ENCODE measurements around the gene JCHAIN. TPM values are rescaled to one million over a fixed set of nuclear protein-coding genes. Genes with fewer than 3 reads are reported as not detected.

JCHAIN gene
- total RNA-seq, 2 experiments from 2014 or later: not detected

- Mint-ChIP-seq H3K9me3 (no peaks in the 10 kb centered on the region), H3K27ac (peak overlapping the region; percentile 88), H3K4me1 (ENCODE audit: low read depth) (peaks cover 30% of the 10 kb centered on the region), H3K36me3 (ENCODE audit: low read depth) (no peaks in the 10 kb centered on the region), H3K27me3 (no peaks in the 10 kb centered on the region), H3K4me3 (peak overlapping the region; percentile 84)
- POLR2A ChIA-PET: interaction anchor here (1.0 to 4.9 kb wide), 5 partner anchors 16 to 133 kb away, joined by 3 to 40 read pairs (median 7); partner anchors contain the start of genes GRSF1 and UTP3
- no peak for TF ChIP-seq CTCF (IDR thresholded peaks at IDR 0.05)
- CTCF ChIA-PET: interaction anchor here (0.7 to 7.7 kb wide), 8 partner anchors 16 to 305 kb away, joined by 3 to 79 read pairs (median 5); partner anchors contain the start of gene UTP3
- ATAC-seq (no peak), DNase-seq (no peak)
- intact Hi-C loops (cut with micrococcal nuclease): loop anchor here (5.0 kb wide), 1 partner anchor 131 kb away; the partner anchor contains the start of gene GRSF1
Observed at GRCh38 chr4:70706516-70706915, 40.2 kb upstream of the JCHAIN start.

GRCh38 chr4:70706044-70706461 is 39.7 kb upstream of the JCHAIN start:
- Mint-ChIP-seq H3K4me3 (peak overlapping the region; percentile 84), H3K9me3 (no peaks in the 10 kb centered on the region), H3K4me1 (ENCODE audit: low read depth) (peaks cover 26% of the 10 kb centered on the region), H3K27me3 (no peaks in the 10 kb centered on the region), H3K27ac (peak overlapping the region; percentile 88), H3K36me3 (ENCODE audit: low read depth) (no peaks in the 10 kb centered on the region)
- ChIA-PET POLR2A (interaction anchor here (0.8 to 4.9 kb wide), 6 partner anchors 12 to 133 kb away, joined by 3 to 40 read pairs (median 6); partner anchors contain the start of genes GRSF1 and UTP3), CTCF (interaction anchor here (0.7 to 7.7 kb wide), 7 partner anchors 16 to 305 kb away, joined by 3 to 79 read pairs (median 5); partner anchors contain the start of gene UTP3)
- ATAC-seq: no peak
- intact Hi-C loops (cut with micrococcal nuclease): loop anchor here (5.0 kb wide), 1 partner anchor 131 kb away; the partner anchor contains the start of gene GRSF1
- TF ChIP-seq CTCF (IDR thresholded peaks at IDR 0.05): no peak
- no peak for DNase-seq

GRCh38 chr4:70705183-70706043 is 39.1 kb upstream of the JCHAIN start:
- TF ChIP-seq CTCF (IDR thresholded peaks at IDR 0.05): no peak
- ATAC-seq: peak; percentile 71
- no peaks in the 10 kb centered on the region for H3K27me3 Mint-ChIP-seq
- H3K4me1 Mint-ChIP-seq (ENCODE audit: low read depth): peaks cover 26% of the 10 kb centered on the region
- CTCF ChIA-PET: interaction anchor here (1.3 to 7.7 kb wide), 8 partner anchors 13 to 251 kb away, joined by 3 to 79 read pairs (median 5); partner anchors contain the start of gene UTP3
- intact Hi-C loops (cut with micrococcal nuclease): loop anchor here (2.0 to 5.0 kb wide), 2 partner anchors 17 to 132 kb away; partner anchors contain the start of genes GRSF1 and UTP3
- POLR2A ChIA-PET: interaction anchor here (0.7 to 4.9 kb wide), 7 partner anchors 13 to 134 kb away, joined by 3 to 40 read pairs (median 7); partner anchors contain the start of genes GRSF1, RUFY3 and UTP3
- no peaks in the 10 kb centered on the region for H3K9me3 Mint-ChIP-seq
- H3K36me3 Mint-ChIP-seq (ENCODE audit: low read depth): no peaks in the 10 kb centered on the region
- H3K4me3 Mint-ChIP-seq: peak overlapping the region; percentile 84
- DNase-seq: peak; percentile 81
- H3K27ac Mint-ChIP-seq: peak overlapping the region; percentile 88

- ATAC-seq (no peak), DNase-seq (no peak)
- no peaks in the 10 kb centered on the region for H3K9me3 Mint-ChIP-seq
- H3K4me1 Mint-ChIP-seq (ENCODE audit: low read depth): peaks cover 25% of the 10 kb centered on the region
- no peaks in the 10 kb centered on the region for H3K36me3 Mint-ChIP-seq (ENCODE audit: low read depth)
- peak overlapping the region; percentile 85 for H3K4me3 Mint-ChIP-seq
- no peak overlapping the region for H3K27ac Mint-ChIP-seq
- ChIA-PET CTCF (interaction anchor here (1.3 to 7.7 kb wide), 6 partner anchors 13 to 252 kb away, joined by 3 to 79 read pairs (median 7); partner anchors contain the start of gene UTP3), POLR2A (interaction anchor here (0.7 to 4.9 kb wide), 5 partner anchors 10 to 135 kb away, joined by 3 to 40 read pairs (median 8); partner anchors contain the start of genes GRSF1, RUFY3 and UTP3)
- TF ChIP-seq CTCF (IDR thresholded peaks at IDR 0.05): no peak
- H3K27me3 Mint-ChIP-seq: no peaks in the 10 kb centered on the region
- intact Hi-C loops (cut with micrococcal nuclease): loop anchor here (2.0 to 5.0 kb wide), 2 partner anchors 16 to 132 kb away; partner anchors contain the start of genes GRSF1 and UTP3
Observed at GRCh38 chr4:70704931-70705182, 38.5 kb upstream of the JCHAIN start.
